Smooth muscle cell (in vitro differentiated cells): ENCODE data around the gene ZDHHC22. TPM values are rescaled to one million over a fixed set of nuclear protein-coding genes. Genes with fewer than 3 reads are reported as not detected.

Experiments
- DNase-seq: peaks from one replicate; lab custom pipeline; 2025; ENCODE audit not compliant: unreplicated experiment; lab: John Stamatoyannopoulos, UW
- H2AFZ ChIP-seq: fragments of 200-600 bp; sonication (generic); 2 replicates; pipeline ENCODE4 v1.6.0; 2016; ENCODE audit warnings: antibody characterized with exemption, low read depth, mild to moderate bottlenecking
- H3F3A ChIP-seq: fragments of 200-600 bp; sonication (generic); 2 replicates; pipeline ENCODE4 v1.6.0; 2017; ENCODE audit warnings: antibody characterized with exemption, low read depth
- H3K27ac ChIP-seq: fragments of 200-600 bp; sonication (generic); 2 replicates; pipeline ENCODE4 v1.5.1; 2016; ENCODE audit warnings: low read depth, mild to moderate bottlenecking
- H3K27me3 ChIP-seq: fragments of 200-600 bp; sonication (generic); 2 replicates; pipeline ENCODE4 v1.6.1; 2016; ENCODE audit warnings: low read depth, mild to moderate bottlenecking
- H3K36me3 ChIP-seq: fragments of 200-600 bp; sonication (generic); 2 replicates; pipeline ENCODE4 v1.5.1; 2016; ENCODE audit warnings: low read depth
- H3K4me1 ChIP-seq: fragments of 200-600 bp; sonication (generic); 2 replicates; pipeline ENCODE4 v1.5.1; 2016; ENCODE audit warnings: low read depth
- H3K4me2 ChIP-seq: fragments of 200-600 bp; sonication (generic); 2 replicates; pipeline ENCODE4 v1.6.0; 2016; ENCODE audit warnings: mild to moderate bottlenecking
- H3K4me3 ChIP-seq: fragments of 200-600 bp; sonication (generic); 2 replicates; pipeline ENCODE4 v1.5.1; 2016; ENCODE audit warnings: mild to moderate bottlenecking
- H3K79me2 ChIP-seq: fragments of 200-600 bp; sonication (generic); 2 replicates; pipeline ENCODE4 v1.6.0; 2016; ENCODE audit warnings: low read depth, mild to moderate bottlenecking
- H3K9ac ChIP-seq: fragments of 200-600 bp; sonication (generic); 2 replicates; pipeline ENCODE4 v1.6.0; 2016; ENCODE audit warnings: low read depth
- H3K9me3 ChIP-seq: fragments of 200-600 bp; sonication (generic); replicated peaks from 2 replicates; pipeline ENCODE4 v1.5.1; 2016; ENCODE audit warnings: low read depth
- H4K20me1 ChIP-seq: fragments of 200-600 bp; sonication (generic); 2 replicates; pipeline ENCODE4 v1.6.0; 2016; ENCODE audit warnings: low read depth
- WGBS: methylation state at CpG from one replicate; pipeline ENCODE4 v1.1.7; 2016; ENCODE audit warnings: low lambda C conversion rate; 5-methylcytosine and 5-hydroxymethylcytosine counted together
- polyA plus RNA-seq: library from polyadenylated mRNA; unstranded; fragments of >200 nt; fragmentation: Nextera tagmentation; extraction: Ambion mirVana; gene quantifications from 2 replicates; pipeline ENCODE4 v1.2.1, GENCODE V29; 2016
- total RNA-seq: library from RNA; depleted of rRNA; stranded (reverse); fragments of >200 nt; gene quantifications from 2 replicates; pipeline ENCODE4 v1.2.3, GENCODE V29; 2014
- TF ChIP-seq, protein P1 (sequence below): fragments of 200-600 bp; sonication (generic); IDR thresholded peaks from 2 replicates; pipeline ENCODE4 v1.5.1; 2017; ENCODE audit warnings: borderline replicate concordance, mild to moderate bottlenecking, antibody characterized with exemption; ENCODE audit not compliant: insufficient read depth, poor library complexity, severe bottlenecking

ZDHHC22 gene
- total RNA-seq = not detected in 2 replicates
- not detected in 2 replicates for polyA plus RNA-seq

DNA sequence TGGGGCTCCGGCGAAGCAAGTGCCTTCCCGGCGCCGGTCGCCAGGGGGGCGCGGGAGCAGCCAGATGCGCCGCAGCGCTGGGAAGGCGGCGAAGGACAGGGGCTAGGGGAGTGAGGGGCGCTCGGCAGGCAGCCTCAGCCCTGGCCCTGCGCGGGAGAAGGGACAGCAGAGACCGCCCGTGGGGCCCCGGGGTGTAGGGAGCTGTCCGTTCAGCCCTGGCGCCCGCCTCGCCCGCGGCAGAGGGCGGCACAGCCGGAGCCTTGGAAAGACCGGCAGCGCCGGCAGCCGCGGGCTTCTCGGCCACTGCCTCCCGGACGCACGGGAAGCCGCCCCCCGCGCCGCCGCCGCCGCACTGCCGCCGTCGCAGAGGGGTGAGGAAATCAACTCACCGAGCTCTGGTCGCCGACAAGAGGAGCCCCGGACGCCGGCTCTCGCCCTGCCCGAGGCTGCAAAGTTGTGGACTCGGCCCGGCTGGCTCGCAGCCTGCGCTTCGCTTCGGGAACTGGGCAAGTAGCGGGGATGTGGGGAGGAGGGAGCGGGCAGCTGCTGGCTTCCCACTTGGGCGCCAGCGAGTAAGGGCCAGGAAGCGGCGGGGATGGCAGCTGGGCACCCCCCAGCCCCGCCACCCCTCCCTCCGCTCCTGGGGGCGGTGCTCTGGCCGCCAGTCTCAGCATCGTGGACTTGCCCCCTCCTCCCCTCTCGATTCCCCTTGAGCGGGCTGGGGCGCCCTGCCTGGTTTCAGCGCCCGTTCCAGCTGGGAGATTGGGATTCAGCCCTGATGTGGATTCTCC is at the start of gene ZDHHC22:
ZDHHC22 (minus strand) TSS at position 578 of the 791 bp plus-strand sequence. CDS start 2,053 bp downstream, outside the sequence.
- no peak within 1 kb of the TSS for H3K9ac ChIP-seq
- TF ChIP-seq, protein P1, sequence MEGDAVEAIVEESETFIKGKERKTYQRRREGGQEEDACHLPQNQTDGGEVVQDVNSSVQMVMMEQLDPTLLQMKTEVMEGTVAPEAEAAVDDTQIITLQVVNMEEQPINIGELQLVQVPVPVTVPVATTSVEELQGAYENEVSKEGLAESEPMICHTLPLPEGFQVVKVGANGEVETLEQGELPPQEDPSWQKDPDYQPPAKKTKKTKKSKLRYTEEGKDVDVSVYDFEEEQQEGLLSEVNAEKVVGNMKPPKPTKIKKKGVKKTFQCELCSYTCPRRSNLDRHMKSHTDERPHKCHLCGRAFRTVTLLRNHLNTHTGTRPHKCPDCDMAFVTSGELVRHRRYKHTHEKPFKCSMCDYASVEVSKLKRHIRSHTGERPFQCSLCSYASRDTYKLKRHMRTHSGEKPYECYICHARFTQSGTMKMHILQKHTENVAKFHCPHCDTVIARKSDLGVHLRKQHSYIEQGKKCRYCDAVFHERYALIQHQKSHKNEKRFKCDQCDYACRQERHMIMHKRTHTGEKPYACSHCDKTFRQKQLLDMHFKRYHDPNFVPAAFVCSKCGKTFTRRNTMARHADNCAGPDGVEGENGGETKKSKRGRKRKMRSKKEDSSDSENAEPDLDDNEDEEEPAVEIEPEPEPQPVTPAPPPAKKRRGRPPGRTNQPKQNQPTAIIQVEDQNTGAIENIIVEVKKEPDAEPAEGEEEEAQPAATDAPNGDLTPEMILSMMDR = peak; percentile 39
- no peaks in the 10 kb centered on the region for H3K9me3 ChIP-seq
- peak; percentile 19 for DNase-seq
- H3K4me3 ChIP-seq = peak within 1 kb of the TSS; percentile 50
- no peaks in the 10 kb centered on the region for H3K36me3 ChIP-seq
- no peak within 1 kb of the TSS for H3K27ac ChIP-seq
- H2AFZ ChIP-seq = no peak within 1 kb of the TSS
- H4K20me1 ChIP-seq = peaks cover 3% of the 10 kb centered on the region
- no peaks in the 10 kb centered on the region for H3K79me2 ChIP-seq
- H3F3A ChIP-seq = no peaks in the 10 kb centered on the region
- peaks cover 85% of the 10 kb centered on the region for H3K27me3 ChIP-seq
- H3K4me2 ChIP-seq = peak within 1 kb of the TSS; percentile 94
- 2% methylated on average over 62 of the region's 77 CpGs for WGBS
- peaks cover 22% of the 10 kb centered on the region for H3K4me1 ChIP-seq

GRCh38 chr14:77190977-77191376 is 49.4 kb upstream of the ZDHHC22 start:
- Histone ChIP-seq H3K79me2 (no peaks in the 10 kb centered on the region), H3K4me1 (peaks cover 7% of the 10 kb centered on the region), H2AFZ (no peak overlapping the region), H3K9me3 (no peaks in the 10 kb centered on the region), H3K27ac (no peak overlapping the region), H3F3A (no peaks in the 10 kb centered on the region), H4K20me1 (peaks cover 58% of the 10 kb centered on the region), H3K4me2 (no peak overlapping the region), H3K4me3 (no peak overlapping the region), H3K36me3 (no peaks in the 10 kb centered on the region), H3K27me3 (no peaks in the 10 kb centered on the region), H3K9ac (no peak overlapping the region)
- DNase-seq = no peak
- TF ChIP-seq, protein P1 = no peak
- WGBS = 81% methylated on average over 1 of the region's 1 CpG

DNA sequence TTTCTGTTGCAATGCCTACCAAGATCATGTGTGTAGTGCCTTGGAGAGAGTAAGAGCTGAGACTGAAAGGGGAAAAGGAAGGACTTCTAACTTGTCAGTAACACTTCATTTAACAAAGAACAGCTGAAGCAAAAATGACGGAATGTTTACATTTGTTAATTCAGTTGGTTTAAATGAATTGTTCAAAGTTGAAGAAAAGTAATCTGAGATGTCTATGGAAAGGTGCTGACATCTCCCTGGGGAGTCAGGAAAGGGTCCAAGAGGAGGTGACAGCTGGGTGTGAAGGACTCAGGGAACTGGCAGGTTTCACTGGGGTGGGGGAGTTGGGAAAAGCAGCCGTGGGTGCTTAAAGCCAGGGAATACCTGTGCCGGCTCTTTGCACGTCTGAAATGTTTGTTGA is 47.9 kb upstream of the ZDHHC22 start:
- no peak overlapping the region for H3K4me2 ChIP-seq
- no peaks in the 10 kb centered on the region for H3K36me3 ChIP-seq
- no peaks in the 10 kb centered on the region for H3K9me3 ChIP-seq
- peaks cover 7% of the 10 kb centered on the region for H3K4me1 ChIP-seq
- H2AFZ ChIP-seq = no peak overlapping the region
- whole genome bisulfite sequencing = 76% methylated on average over 4 of the region's 4 CpGs
- H3K79me2 ChIP-seq = no peaks in the 10 kb centered on the region
- H3K9ac ChIP-seq = no peak overlapping the region
- peaks cover 61% of the 10 kb centered on the region for H4K20me1 ChIP-seq
- H3F3A ChIP-seq = no peaks in the 10 kb centered on the region
- H3K4me3 ChIP-seq = no peak overlapping the region
- TF ChIP-seq, protein P1 = no peak
- no peak for DNase-seq
- no peaks in the 10 kb centered on the region for H3K27me3 ChIP-seq
- H3K27ac ChIP-seq = no peak overlapping the region

GRCh38 chr14:77187649-77188012 is 46.0 kb upstream of the ZDHHC22 start:
- DNase-seq = no peak
- H3K4me3 ChIP-seq = no peak overlapping the region
- TF ChIP-seq, protein P1 = no peak
- H3K79me2 ChIP-seq = no peaks in the 10 kb centered on the region
- H3K9ac ChIP-seq = no peak overlapping the region
- 88% methylated on average over 3 of the region's 3 CpGs for WGBS
- H3K36me3 ChIP-seq = no peaks in the 10 kb centered on the region
- no peak overlapping the region for H3K27ac ChIP-seq
- no peaks in the 10 kb centered on the region for H3K27me3 ChIP-seq
- no peak overlapping the region for H2AFZ ChIP-seq
- peaks cover 7% of the 10 kb centered on the region for H3K4me1 ChIP-seq
- H3K4me2 ChIP-seq = no peak overlapping the region
- no peaks in the 10 kb centered on the region for H3K9me3 ChIP-seq
- H3F3A ChIP-seq = no peaks in the 10 kb centered on the region
- peaks cover 61% of the 10 kb centered on the region for H4K20me1 ChIP-seq
